Measurements from ENCODE around the gene UGT1A1. TPM values are rescaled to one million over a fixed set of nuclear protein-coding genes. Genes with fewer than 3 reads are reported as not detected.
"Not testable (repeated sequence)": the region's sequence is repeated elsewhere in the genome, so short reads cannot be mapped to it uniquely, and the experiment has no call there.

The UGT1A1 gene
- total and polyA plus RNA-seq, 2 experiments from 2014 or later, result not detected

GRCh38 chr2:233746475-233747282 is 13.4 kb upstream of the UGT1A1 start:
- no peaks in the 10 kb centered on the region for H3K36me3 ChIP-seq (ENCODE audit: low read depth)
- H3K79me2 ChIP-seq (ENCODE audit: insufficient read depth), result no peaks in the 10 kb centered on the region
- no peaks in the 10 kb centered on the region; the same call in 1 of the 2 replicates for H3K27me3 ChIP-seq (replicated peaks; ENCODE audit: insufficient read depth)
- no peak overlapping the region for H3K4me3 ChIP-seq
- H3K4me1 ChIP-seq (ENCODE audit: insufficient read depth), result no peaks in the 10 kb centered on the region
- H3K4me2 ChIP-seq (ENCODE audit: unreplicated experiment), result no peak overlapping the region
- H4K20me1 ChIP-seq (ENCODE audit: insufficient read depth), result no peaks in the 10 kb centered on the region
- DNase-seq, result no peak
- no peak overlapping the region for H3K27ac ChIP-seq
- H3K9ac ChIP-seq, result no peak overlapping the region
- no peaks in the 10 kb centered on the region for H3F3A ChIP-seq (ENCODE audit: insufficient read depth)
- WGBS, 2 experiments (ENCODE audit: low coverage in 1 of 2, low lambda C conversion rate in 2 of 2, missing lambda C conversion rate in 2 of 2), result 41 to 44% methylated on average over 10 of the region's 10 CpGs
- TF ChIP-seq EZH2phosphoT487 (IDR thresholded peaks at IDR 0.05; ENCODE audit: insufficient read depth, low read depth) (no peak), EZH2 (IDR thresholded peaks at IDR 0.05; ENCODE audit: insufficient read depth, poor library complexity, severe bottlenecking) (no peak)
- in situ Hi-C loops (cut with MboI), result no loop called here
- H2AFZ ChIP-seq, result no peak overlapping the region
- no peaks in the 10 kb centered on the region for H3K9me2 ChIP-seq (ENCODE audit: insufficient read depth)
- H3K9me3 ChIP-seq (ENCODE audit: low read depth), result no peaks in the 10 kb centered on the region

- no peaks in the 10 kb centered on the region; the same call in 1 of the 2 replicates for H3K27me3 ChIP-seq (replicated peaks; ENCODE audit: insufficient read depth)
- no peaks in the 10 kb centered on the region for H3K36me3 ChIP-seq (ENCODE audit: low read depth)
- H4K20me1 ChIP-seq (ENCODE audit: insufficient read depth), result no peaks in the 10 kb centered on the region
- no peak overlapping the region for H2AFZ ChIP-seq
- H3K4me1 ChIP-seq (ENCODE audit: insufficient read depth), result no peaks in the 10 kb centered on the region
- H3K4me3 ChIP-seq, result no peak overlapping the region
- H3F3A ChIP-seq (ENCODE audit: insufficient read depth), result no peaks in the 10 kb centered on the region
- no peaks in the 10 kb centered on the region for H3K9me2 ChIP-seq (ENCODE audit: insufficient read depth)
- in situ Hi-C loops (cut with MboI), result no loop called here
- no peak overlapping the region for H3K27ac ChIP-seq
- no peaks in the 10 kb centered on the region for H3K79me2 ChIP-seq (ENCODE audit: insufficient read depth)
- H3K9me3 ChIP-seq (ENCODE audit: low read depth), result no peaks in the 10 kb centered on the region
- 60 to 61% methylated on average over 6 of the region's 6 CpGs for WGBS, 2 experiments (ENCODE audit: low coverage in 1 of 2, low lambda C conversion rate in 2 of 2, missing lambda C conversion rate in 2 of 2)
- TF ChIP-seq EZH2phosphoT487 (IDR thresholded peaks at IDR 0.05; ENCODE audit: insufficient read depth, low read depth) (no peak), EZH2 (IDR thresholded peaks at IDR 0.05; ENCODE audit: insufficient read depth, poor library complexity, severe bottlenecking) (no peak)
- no peak overlapping the region for H3K4me2 ChIP-seq (ENCODE audit: unreplicated experiment)
- H3K9ac ChIP-seq, result no peak overlapping the region
- DNase-seq, result no peak
These were observed 12.9 kb upstream of the UGT1A1 start for GRCh38 chr2:233747283-233747544.

GRCh38 chr2:233750689-233751088 is 9.4 kb upstream of the UGT1A1 start:
- H3K27me3 ChIP-seq (replicated peaks; ENCODE audit: insufficient read depth); H4K20me1 ChIP-seq (ENCODE audit: insufficient read depth); H3K4me3 ChIP-seq; H3K36me3 ChIP-seq (ENCODE audit: low read depth); H2AFZ ChIP-seq; in situ Hi-C loops (cut with MboI); H3K4me1 ChIP-seq (ENCODE audit: insufficient read depth); DNase-seq; H3K9me2 ChIP-seq (ENCODE audit: insufficient read depth); H3K27ac ChIP-seq; H3K79me2 ChIP-seq (ENCODE audit: insufficient read depth); H3F3A ChIP-seq (ENCODE audit: insufficient read depth); H3K9ac ChIP-seq; H3K4me2 ChIP-seq (ENCODE audit: unreplicated experiment); H3K9me3 ChIP-seq (ENCODE audit: low read depth): not testable (repeated sequence)
- WGBS, 2 experiments (ENCODE audit: low coverage in 1 of 2, low lambda C conversion rate in 2 of 2, missing lambda C conversion rate in 2 of 2), result 6 to 13% methylated on average over 2 of the region's 2 CpGs

GRCh38 chr2:233751212-233752009 is 8.7 kb upstream of the UGT1A1 start:
- H3K4me1 ChIP-seq (ENCODE audit: insufficient read depth); H3K79me2 ChIP-seq (ENCODE audit: insufficient read depth); H3K9ac ChIP-seq; H3K4me2 ChIP-seq (ENCODE audit: unreplicated experiment); H3K9me2 ChIP-seq (ENCODE audit: insufficient read depth); H4K20me1 ChIP-seq (ENCODE audit: insufficient read depth); H3F3A ChIP-seq (ENCODE audit: insufficient read depth); H3K36me3 ChIP-seq (ENCODE audit: low read depth); H3K9me3 ChIP-seq (ENCODE audit: low read depth); DNase-seq; H3K4me3 ChIP-seq; H3K27me3 ChIP-seq (replicated peaks; ENCODE audit: insufficient read depth); H3K27ac ChIP-seq; H2AFZ ChIP-seq; in situ Hi-C loops (cut with MboI): not testable (repeated sequence)
- WGBS, 2 experiments (ENCODE audit: low coverage in 1 of 2, low lambda C conversion rate in 2 of 2, missing lambda C conversion rate in 2 of 2), result 18 to 21% methylated on average over 2 of the region's 2 CpGs

All from GM23248 (cell line).